Tibial artery (tissue), 4 donors: Measurements from ENCODE around the gene CARMIL1.
"Not testable (repeated sequence)": the region's sequence is repeated elsewhere in the genome, so short reads cannot be mapped to it uniquely, and the experiment has no call there.

Experiments
- DNase-seq, 2 donors: peaks; one replicate each; pipeline ENCODE4 v3.0.0-alpha.2; 2019
- H3K27ac ChIP-seq, 2 donors: fragments of 200-600 bp; sonication (generic) in 1 of 2; 1 replicate in 1 of 2; 2 replicates in 1 of 2; pipeline ENCODE4 v1.5.1; 2018 to 2019; ENCODE audit warnings: mild to moderate bottlenecking in 1 of 2
- H3K27me3 ChIP-seq, 2 donors: fragments of 200-600 bp; sonication (generic) in 1 of 2; one replicate each; pipeline versions ENCODE4 v1.5.1 to v1.6.0; 2016 to 2019
- H3K36me3 ChIP-seq, 3 donors: fragments of 200-600 bp; sonication (generic) in 2 of 3; one replicate each; pipeline ENCODE4 v1.5.1; 2016 to 2019; ENCODE audit warnings: mild to moderate bottlenecking in 2 of 3
- H3K4me1 ChIP-seq, 4 donors: fragments of 200-600 bp; sonication (generic) in 2 of 4; 1 replicate in 3 of 4; 2 replicates in 1 of 4; pipeline ENCODE4 v1.5.1; 2016 to 2019
- H3K4me3 ChIP-seq, 2 donors: fragments of 200-600 bp; sonication (generic) in 1 of 2; 1 replicate in 1 of 2; 2 replicates in 1 of 2; pipeline ENCODE4 v1.5.1; 2018 to 2019; ENCODE audit warnings: mild to moderate bottlenecking in 2 of 2
- H3K9me3 ChIP-seq, 3 donors: fragments of 200-600 bp; sonication (generic) in 1 of 3; one replicate each; pipeline ENCODE4 v1.5.1; 2016 to 2019
- intact Hi-C: fragments of 100-400 bp; cut with DNase I; formaldehyde crosslinking; loops from one replicate; pipeline ENCODE4 v1.15.0; 2023; ENCODE audit warnings: low total_unique reads
- TF ChIP-seq, protein P1 (sequence below), 2 experiments: fragments of 200-600 bp in 1 of 2; fragments of 450-650 bp in 1 of 2; IDR thresholded peaks; one replicate each; pipeline ENCODE4 v1.5.1; 2017 to 2019; ENCODE audit warnings: antibody characterized with exemption in 2 of 2, mild to moderate bottlenecking in 1 of 2, moderate library complexity in 1 of 2

Gene CARMIL1

DNA sequence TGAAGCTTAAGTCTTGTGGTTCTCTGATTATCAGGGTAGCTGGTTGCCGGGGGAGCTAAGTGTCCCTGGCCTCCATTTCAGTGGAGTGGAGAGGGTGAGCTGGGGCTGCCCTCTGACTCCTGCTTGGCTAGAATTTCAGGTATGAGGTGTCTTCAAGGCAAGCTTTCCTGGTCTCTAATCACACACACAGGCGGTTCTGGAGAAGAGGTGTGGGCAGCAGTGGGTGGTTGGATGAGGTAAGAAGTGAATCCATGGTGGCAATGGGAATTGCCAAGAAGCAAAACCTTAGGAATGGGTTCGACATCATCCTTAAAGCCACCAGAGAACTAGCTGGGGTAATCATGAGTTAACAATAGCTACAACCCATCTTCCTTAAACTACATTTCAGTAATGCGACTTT is 157.6 kb downstream of the CARMIL1 start:
- TF ChIP-seq, protein P1, sequence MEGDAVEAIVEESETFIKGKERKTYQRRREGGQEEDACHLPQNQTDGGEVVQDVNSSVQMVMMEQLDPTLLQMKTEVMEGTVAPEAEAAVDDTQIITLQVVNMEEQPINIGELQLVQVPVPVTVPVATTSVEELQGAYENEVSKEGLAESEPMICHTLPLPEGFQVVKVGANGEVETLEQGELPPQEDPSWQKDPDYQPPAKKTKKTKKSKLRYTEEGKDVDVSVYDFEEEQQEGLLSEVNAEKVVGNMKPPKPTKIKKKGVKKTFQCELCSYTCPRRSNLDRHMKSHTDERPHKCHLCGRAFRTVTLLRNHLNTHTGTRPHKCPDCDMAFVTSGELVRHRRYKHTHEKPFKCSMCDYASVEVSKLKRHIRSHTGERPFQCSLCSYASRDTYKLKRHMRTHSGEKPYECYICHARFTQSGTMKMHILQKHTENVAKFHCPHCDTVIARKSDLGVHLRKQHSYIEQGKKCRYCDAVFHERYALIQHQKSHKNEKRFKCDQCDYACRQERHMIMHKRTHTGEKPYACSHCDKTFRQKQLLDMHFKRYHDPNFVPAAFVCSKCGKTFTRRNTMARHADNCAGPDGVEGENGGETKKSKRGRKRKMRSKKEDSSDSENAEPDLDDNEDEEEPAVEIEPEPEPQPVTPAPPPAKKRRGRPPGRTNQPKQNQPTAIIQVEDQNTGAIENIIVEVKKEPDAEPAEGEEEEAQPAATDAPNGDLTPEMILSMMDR (IDR thresholded peaks at IDR 0.05) = no peak
- H3K4me3 ChIP-seq = no peak overlapping the region
- H3K4me1 ChIP-seq = no peaks in the 10 kb centered on the region
- H3K9me3 ChIP-seq = no peaks in the 10 kb centered on the region
- H3K27me3 ChIP-seq = no peaks in the 10 kb centered on the region
- H3K27ac ChIP-seq = no peak overlapping the region
- intact Hi-C loops = no loop called here
- no peak for DNase-seq
- peaks cover 0 to 8% (median 7%) of the 10 kb centered on the region in 3 donors for H3K36me3 ChIP-seq

DNA sequence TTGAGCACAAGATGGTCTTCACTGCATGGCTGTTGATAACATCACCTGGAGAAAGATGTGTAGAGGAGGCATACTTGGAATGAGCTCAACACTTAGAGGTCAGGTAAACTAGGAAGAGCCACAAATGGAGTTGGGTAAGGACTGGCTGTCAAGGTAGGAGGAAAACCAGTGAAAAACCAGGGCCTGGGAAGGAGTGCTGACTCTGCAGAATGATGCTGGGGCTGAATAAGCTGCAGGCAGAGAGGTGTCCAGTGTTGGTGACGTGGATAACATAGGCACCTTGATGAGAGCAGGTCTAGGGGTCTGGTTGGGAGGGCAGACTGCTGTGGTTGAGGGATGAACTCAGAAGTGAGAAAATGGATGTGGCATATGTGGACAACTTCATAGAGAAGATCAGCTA is 160.2 kb downstream of the CARMIL1 start:
- Histone ChIP-seq H3K27me3 (no peaks in the 10 kb centered on the region), H3K9me3 (no peaks in the 10 kb centered on the region), H3K4me3 (no peak overlapping the region), H3K36me3 (peaks cover 0 to 8% (median 7%) of the 10 kb centered on the region in 3 donors), H3K4me1 (no peaks in the 10 kb centered on the region), H3K27ac (no peak overlapping the region)
- intact Hi-C loops = no loop called here
- TF ChIP-seq, protein P1 (IDR thresholded peaks at IDR 0.05) = no peak
- DNase-seq = no peak

DNA sequence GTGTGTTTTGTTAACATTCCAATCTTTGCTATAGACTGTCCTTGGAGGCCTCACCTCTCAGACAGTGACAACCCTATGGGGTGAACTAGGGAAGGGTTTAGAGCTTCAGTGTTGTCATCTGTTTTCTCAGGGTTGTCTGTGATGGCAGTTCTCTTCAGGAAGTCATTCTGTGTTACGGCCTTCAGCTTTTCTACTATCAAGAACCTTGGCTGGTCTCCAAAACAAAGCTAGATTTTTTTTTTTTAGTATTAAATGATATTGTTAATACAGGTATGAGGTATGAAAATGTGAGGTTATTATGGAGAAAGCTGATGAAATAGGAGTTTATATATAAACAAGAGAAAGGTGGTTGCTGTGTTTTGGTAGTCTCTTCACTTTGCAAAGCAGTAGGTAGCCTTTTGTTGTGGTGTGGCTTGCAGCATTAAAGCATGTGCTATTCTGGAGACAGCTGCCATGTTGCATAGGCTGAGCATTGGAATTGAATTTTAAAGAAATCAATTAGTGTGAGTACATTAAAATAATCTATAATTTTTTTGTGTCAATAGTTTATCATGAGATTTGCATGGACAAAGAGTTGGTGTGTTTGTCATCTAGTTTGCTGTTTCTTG is 162.6 kb downstream of the CARMIL1 start:
- peaks cover 0 to 3% (median 0%) of the 10 kb centered on the region in 4 donors for H3K4me1 ChIP-seq
- no peaks in the 10 kb centered on the region for H3K27me3 ChIP-seq
- H3K36me3 ChIP-seq = peaks cover 0 to 22% (median 19%) of the 10 kb centered on the region in 3 donors
- intact Hi-C loops = no loop called here
- H3K4me3 ChIP-seq = no peak overlapping the region
- no peak for DNase-seq
- TF ChIP-seq, protein P1 (IDR thresholded peaks at IDR 0.05) = no peak
- peaks cover 0 to 8% (median 0%) of the 10 kb centered on the region in 3 donors for H3K9me3 ChIP-seq
- H3K27ac ChIP-seq = no peak overlapping the region

DNA sequence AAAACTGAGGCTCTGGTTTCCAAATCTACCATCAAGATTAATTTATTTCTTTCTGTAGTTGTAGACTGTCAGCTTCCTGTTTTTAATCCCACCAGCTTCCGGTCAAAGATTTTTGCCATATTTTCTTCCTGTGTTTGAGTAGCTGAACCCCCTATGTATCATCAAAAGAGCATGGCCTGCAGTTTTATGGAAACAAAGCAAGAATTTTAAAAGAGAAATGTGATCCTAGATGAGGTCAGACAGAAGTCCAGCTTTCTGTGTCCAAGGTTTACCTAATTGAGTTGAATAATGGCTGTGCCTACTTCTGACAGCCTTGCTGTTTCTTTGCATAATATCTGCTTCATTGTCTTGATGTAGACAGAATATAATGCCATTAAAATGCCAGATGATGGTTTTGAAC is 163.7 kb downstream of the CARMIL1 start:
- no peak for DNase-seq
- peaks cover 0 to 19% (median 11%) of the 10 kb centered on the region in 3 donors for H3K36me3 ChIP-seq
- H3K4me3 ChIP-seq = no peak overlapping the region
- H3K27ac ChIP-seq = no peak overlapping the region
- no peaks in the 10 kb centered on the region for H3K27me3 ChIP-seq
- intact Hi-C loops = no loop called here
- TF ChIP-seq, protein P1 (IDR thresholded peaks at IDR 0.05) = no peak
- H3K4me1 ChIP-seq = peaks cover 0 to 14% (median 6%) of the 10 kb centered on the region in 4 donors
- peaks cover 0 to 8% (median 0%) of the 10 kb centered on the region in 3 donors for H3K9me3 ChIP-seq

DNA sequence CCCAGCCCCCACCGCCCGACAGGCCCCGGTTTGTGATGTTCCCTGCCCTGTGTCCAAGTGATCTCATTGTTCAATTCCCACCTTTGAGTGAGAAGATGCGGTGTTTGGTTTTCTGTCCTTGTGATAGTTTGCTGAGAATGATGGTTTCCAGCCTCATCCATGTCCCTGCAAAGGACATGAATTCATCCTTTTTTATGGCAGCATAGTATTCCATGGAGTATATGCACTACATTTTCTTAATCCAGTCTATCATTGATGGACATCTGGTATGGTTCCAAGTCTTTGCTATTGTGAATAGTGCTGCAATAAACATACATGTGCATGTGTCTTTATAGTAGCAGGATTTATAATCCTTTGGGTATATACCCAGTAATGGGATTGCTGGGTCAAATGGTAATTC is 165.3 kb downstream of the CARMIL1 start:
- H3K4me3 ChIP-seq, H3K9me3 ChIP-seq, H3K27me3 ChIP-seq, DNase-seq, intact Hi-C loops, H3K27ac ChIP-seq: not testable (repeated sequence)
- H3K4me1 ChIP-seq = peaks cover 0 to 21% (median 7%) of the 10 kb centered on the region in 4 donors
- H3K36me3 ChIP-seq = peaks cover 0 to 15% (median 11%) of the 10 kb centered on the region in 3 donors

DNA sequence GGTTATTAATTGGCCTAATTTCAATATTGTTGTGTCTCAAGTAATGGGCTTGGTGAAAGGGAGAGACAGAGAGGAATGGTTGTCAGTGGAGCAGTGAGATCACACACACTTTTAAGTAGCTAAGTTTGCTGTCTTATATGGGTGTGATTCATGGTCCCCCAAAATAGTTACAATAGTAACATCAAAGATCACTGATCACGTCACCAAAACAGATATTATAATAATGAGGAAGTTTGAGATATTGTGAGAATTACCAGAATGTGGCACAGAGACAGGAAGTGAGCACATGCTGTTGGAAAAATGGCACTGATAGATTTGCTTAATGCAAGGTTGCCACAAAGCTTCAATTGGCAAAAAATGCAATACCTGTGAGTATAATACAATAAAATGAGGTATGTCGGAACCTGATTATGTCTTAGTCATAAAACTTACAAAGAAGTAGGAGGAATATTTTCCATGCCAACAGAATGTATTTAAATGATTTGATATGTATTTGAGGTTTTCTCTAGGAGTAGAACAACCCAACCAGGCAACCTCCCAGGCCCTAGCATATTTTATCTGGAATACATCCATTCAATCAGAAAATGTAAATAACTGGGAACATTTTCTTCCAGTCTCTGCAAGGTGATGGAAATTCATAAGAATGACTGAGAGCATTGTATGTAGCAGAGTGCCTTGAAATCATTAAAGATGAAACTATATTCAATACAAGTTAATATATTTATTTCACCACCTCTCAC is 167.8 kb downstream of the CARMIL1 start:
- intact Hi-C loops = no loop called here
- H3K27me3 ChIP-seq = no peaks in the 10 kb centered on the region
- peaks cover 0 to 20% (median 11%) of the 10 kb centered on the region in 3 donors for H3K36me3 ChIP-seq
- H3K27ac ChIP-seq = no peak overlapping the region
- DNase-seq = no peak
- no peak overlapping the region for H3K4me3 ChIP-seq
- TF ChIP-seq, protein P1 (IDR thresholded peaks at IDR 0.05) = no peak
- peaks cover 0 to 21% (median 7%) of the 10 kb centered on the region in 4 donors for H3K4me1 ChIP-seq
- peaks cover 0 to 8% (median 0%) of the 10 kb centered on the region in 3 donors for H3K9me3 ChIP-seq
